Measurements from ENCODE around the gene PCGF2. TPM values are rescaled to one million over a fixed set of nuclear protein-coding genes. Genes with fewer than 3 reads are reported as not detected.

The PCGF2 gene
- total and polyA plus RNA-seq, 9 of the 15 experiments (the other 6 are each of a cell fraction or from before 2014, with no cell fraction given), result 1.3 to 33.4 (median 7.0) TPM

- TF ChIP-seq TAL1 (IDR thresholded peaks at IDR 0.05), result no peak
- TF ChIP-seq CCAR2 (IDR thresholded peaks at IDR 0.05; ENCODE audit: low read depth, low read length), result no peak
- TF ChIP-seq, protein P1, sequence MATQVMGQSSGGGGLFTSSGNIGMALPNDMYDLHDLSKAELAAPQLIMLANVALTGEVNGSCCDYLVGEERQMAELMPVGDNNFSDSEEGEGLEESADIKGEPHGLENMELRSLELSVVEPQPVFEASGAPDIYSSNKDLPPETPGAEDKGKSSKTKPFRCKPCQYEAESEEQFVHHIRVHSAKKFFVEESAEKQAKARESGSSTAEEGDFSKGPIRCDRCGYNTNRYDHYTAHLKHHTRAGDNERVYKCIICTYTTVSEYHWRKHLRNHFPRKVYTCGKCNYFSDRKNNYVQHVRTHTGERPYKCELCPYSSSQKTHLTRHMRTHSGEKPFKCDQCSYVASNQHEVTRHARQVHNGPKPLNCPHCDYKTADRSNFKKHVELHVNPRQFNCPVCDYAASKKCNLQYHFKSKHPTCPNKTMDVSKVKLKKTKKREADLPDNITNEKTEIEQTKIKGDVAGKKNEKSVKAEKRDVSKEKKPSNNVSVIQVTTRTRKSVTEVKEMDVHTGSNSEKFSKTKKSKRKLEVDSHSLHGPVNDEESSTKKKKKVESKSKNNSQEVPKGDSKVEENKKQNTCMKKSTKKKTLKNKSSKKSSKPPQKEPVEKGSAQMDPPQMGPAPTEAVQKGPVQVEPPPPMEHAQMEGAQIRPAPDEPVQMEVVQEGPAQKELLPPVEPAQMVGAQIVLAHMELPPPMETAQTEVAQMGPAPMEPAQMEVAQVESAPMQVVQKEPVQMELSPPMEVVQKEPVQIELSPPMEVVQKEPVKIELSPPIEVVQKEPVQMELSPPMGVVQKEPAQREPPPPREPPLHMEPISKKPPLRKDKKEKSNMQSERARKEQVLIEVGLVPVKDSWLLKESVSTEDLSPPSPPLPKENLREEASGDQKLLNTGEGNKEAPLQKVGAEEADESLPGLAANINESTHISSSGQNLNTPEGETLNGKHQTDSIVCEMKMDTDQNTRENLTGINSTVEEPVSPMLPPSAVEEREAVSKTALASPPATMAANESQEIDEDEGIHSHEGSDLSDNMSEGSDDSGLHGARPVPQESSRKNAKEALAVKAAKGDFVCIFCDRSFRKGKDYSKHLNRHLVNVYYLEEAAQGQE (IDR thresholded peaks at IDR 0.05; ENCODE audit: borderline replicate concordance), result no peak
- TF ChIP-seq, protein P1 (CRISPR knock-in tag; IDR thresholded peaks at IDR 0.05; ENCODE audit: low read depth), result no peak
- TF ChIP-seq TAF9B (IDR thresholded peaks at IDR 0.05; ENCODE audit: partially characterized antibody), result no peak
- TF ChIP-seq ZNF12 (CRISPR knock-in tag; IDR thresholded peaks at IDR 0.05), result no peak
- no peak for TF ChIP-seq THRA (IDR thresholded peaks at IDR 0.05)
- no peak for TF ChIP-seq VEZF1 (CRISPR knock-in tag; IDR thresholded peaks at IDR 0.05)
- TF ChIP-seq, protein P2, sequence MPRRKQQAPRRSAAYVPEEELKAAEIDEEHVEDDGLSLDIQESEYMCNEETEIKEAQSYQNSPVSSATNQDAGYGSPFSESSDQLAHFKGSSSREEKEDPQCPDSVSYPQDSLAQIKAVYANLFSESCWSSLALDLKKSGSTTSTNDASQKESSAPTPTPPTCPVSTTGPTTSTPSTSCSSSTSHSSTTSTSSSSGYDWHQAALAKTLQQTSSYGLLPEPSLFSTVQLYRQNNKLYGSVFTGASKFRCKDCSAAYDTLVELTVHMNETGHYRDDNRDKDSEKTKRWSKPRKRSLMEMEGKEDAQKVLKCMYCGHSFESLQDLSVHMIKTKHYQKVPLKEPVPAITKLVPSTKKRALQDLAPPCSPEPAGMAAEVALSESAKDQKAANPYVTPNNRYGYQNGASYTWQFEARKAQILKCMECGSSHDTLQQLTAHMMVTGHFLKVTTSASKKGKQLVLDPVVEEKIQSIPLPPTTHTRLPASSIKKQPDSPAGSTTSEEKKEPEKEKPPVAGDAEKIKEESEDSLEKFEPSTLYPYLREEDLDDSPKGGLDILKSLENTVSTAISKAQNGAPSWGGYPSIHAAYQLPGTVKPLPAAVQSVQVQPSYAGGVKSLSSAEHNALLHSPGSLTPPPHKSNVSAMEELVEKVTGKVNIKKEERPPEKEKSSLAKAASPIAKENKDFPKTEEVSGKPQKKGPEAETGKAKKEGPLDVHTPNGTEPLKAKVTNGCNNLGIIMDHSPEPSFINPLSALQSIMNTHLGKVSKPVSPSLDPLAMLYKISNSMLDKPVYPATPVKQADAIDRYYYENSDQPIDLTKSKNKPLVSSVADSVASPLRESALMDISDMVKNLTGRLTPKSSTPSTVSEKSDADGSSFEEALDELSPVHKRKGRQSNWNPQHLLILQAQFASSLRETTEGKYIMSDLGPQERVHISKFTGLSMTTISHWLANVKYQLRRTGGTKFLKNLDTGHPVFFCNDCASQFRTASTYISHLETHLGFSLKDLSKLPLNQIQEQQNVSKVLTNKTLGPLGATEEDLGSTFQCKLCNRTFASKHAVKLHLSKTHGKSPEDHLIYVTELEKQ (CRISPR knock-in tag; IDR thresholded peaks at IDR 0.05), result no peak
- TF ChIP-seq ZNF280A (IDR thresholded peaks at IDR 0.05; ENCODE audit: low read depth, partially characterized antibody), result no peak
Measured at GRCh38 chr17:38727736-38728135, 20.4 kb downstream of the PCGF2 start (continued).

Measured in K562 (cell line).